SK-N-SH treated with all-trans-retinoic acid at 6 μM for 48 hours (cell line): ENCODE results near the gene TMEM209.

Experiments
- ATAC-seq: fragments of 200-7000 bp; cut with Tn5 transposase; 3 replicates; pipeline ENCODE4 v1.9.1; 2020; ENCODE audit warnings: mild to moderate bottlenecking, moderate library complexity
- ARNTL ChIP-seq: fragments of 450-650 bp; formaldehyde crosslinking; IDR thresholded peaks from 2 replicates; pipeline ENCODE4 v1.5.0; 2020; ENCODE audit warnings: low read depth, mild to moderate bottlenecking, moderate library complexity, borderline replicate concordance
- BACH2 ChIP-seq: fragments of 250-450 bp; sonication (Bioruptor Pico); IDR thresholded peaks from 2 replicates; pipeline ENCODE4 v1.9.0; 2021; ENCODE audit warnings: mild to moderate bottlenecking, borderline replicate concordance
- CREB5 ChIP-seq: fragments of 250-450 bp; sonication (Bioruptor Pico); IDR thresholded peaks from 2 replicates; pipeline ENCODE4 v1.5.1; 2020; ENCODE audit warnings: low read depth, mild to moderate bottlenecking, moderate library complexity
- CSDC2 ChIP-seq: fragments of 250-450 bp; sonication (Bioruptor Pico); IDR thresholded peaks from 2 replicates; pipeline ENCODE4 v1.5.0; 2020; ENCODE audit warnings: mild to moderate bottlenecking, moderate library complexity
- ESRRG ChIP-seq: fragments of 250-450 bp; sonication (Bioruptor Pico); IDR thresholded peaks from 2 replicates; pipeline ENCODE4 v1.6.1; 2021; ENCODE audit warnings: mild to moderate bottlenecking
- GLIS3 ChIP-seq: fragments of 250-450 bp; sonication (Bioruptor Pico); IDR thresholded peaks from 2 replicates; pipeline ENCODE4 v1.5.0; 2020; ENCODE audit warnings: mild to moderate bottlenecking, moderate library complexity
- ISL1 ChIP-seq: fragments of 250-450 bp; sonication (Bioruptor Pico); IDR thresholded peaks from 2 replicates; pipeline ENCODE4 v2.1.2; 2022; ENCODE audit warnings: mild to moderate bottlenecking, moderate library complexity
- OSR1 ChIP-seq: fragments of 250-450 bp; sonication (Bioruptor Pico); IDR thresholded peaks from 2 replicates; pipeline ENCODE4 v1.8.0; 2022; ENCODE audit warnings: moderate library complexity, mild to moderate bottlenecking, inconsistent platforms
- PATZ1 ChIP-seq: fragments of 250-450 bp; sonication (Bioruptor Pico); IDR thresholded peaks from 2 replicates; pipeline ENCODE4 v1.8.0; 2020; ENCODE audit warnings: mild to moderate bottlenecking, moderate library complexity, borderline replicate concordance
- PPARA ChIP-seq: fragments of 250-450 bp; sonication (Bioruptor Pico); IDR thresholded peaks from 2 replicates; pipeline ENCODE4 v1.5.0; 2020; ENCODE audit warnings: mild to moderate bottlenecking, borderline replicate concordance
- RARB ChIP-seq: fragments of 250-450 bp; sonication (Bioruptor Pico); IDR thresholded peaks from 2 replicates; pipeline ENCODE4 v1.8.0; 2021; ENCODE audit warnings: mild to moderate bottlenecking, moderate library complexity
- SNAI2 ChIP-seq: fragments of 250-450 bp; sonication (Bioruptor Pico); IDR thresholded peaks from 2 replicates; pipeline ENCODE4 v1.5.0; 2020; ENCODE audit warnings: mild to moderate bottlenecking, moderate library complexity
- TCF4 ChIP-seq: fragments of 250-450 bp; sonication (Bioruptor Pico); IDR thresholded peaks from 2 replicates; pipeline ENCODE4 v1.8.0; 2021; ENCODE audit warnings: mild to moderate bottlenecking, moderate library complexity, borderline replicate concordance
- TOX ChIP-seq: fragments of 250-450 bp; sonication (Bioruptor Pico); IDR thresholded peaks from 2 replicates; pipeline ENCODE4 v1.8.0; 2021; ENCODE audit warnings: mild to moderate bottlenecking, moderate library complexity, borderline replicate concordance
- ZC3H10 ChIP-seq: fragments of 250-450 bp; sonication (Bioruptor Pico); IDR thresholded peaks from 2 replicates; pipeline ENCODE4 v1.5.1; 2021; ENCODE audit warnings: mild to moderate bottlenecking, moderate library complexity
- ZFP3 ChIP-seq: fragments of 250-450 bp; sonication (Bioruptor Pico); IDR thresholded peaks from 2 replicates; pipeline ENCODE4 v1.5.0; 2020; ENCODE audit warnings: mild to moderate bottlenecking, moderate library complexity
- ZFP30 ChIP-seq: fragments of 450-650 bp; formaldehyde crosslinking; IDR thresholded peaks from 2 replicates; pipeline ENCODE4 v1.5.0; 2022; ENCODE audit warnings: mild to moderate bottlenecking, moderate library complexity
- ZNF565 ChIP-seq: fragments of 450-650 bp; formaldehyde crosslinking; conservative IDR thresholded peaks from 2 replicates; pipeline ENCODE4 v1.5.0; 2020; ENCODE audit warnings: low read depth, mild to moderate bottlenecking, moderate library complexity
- ZNF70 ChIP-seq: fragments of 450-650 bp; formaldehyde crosslinking; IDR thresholded peaks from 2 replicates; pipeline ENCODE4 v1.5.0; 2020; ENCODE audit warnings: mild to moderate bottlenecking, moderate library complexity
- ZNF8 ChIP-seq: fragments of 450-650 bp; formaldehyde crosslinking; IDR thresholded peaks from 2 replicates; pipeline ENCODE4 v1.5.0; 2020; ENCODE audit warnings: mild to moderate bottlenecking, moderate library complexity
- TF ChIP-seq, protein P1 (sequence below): fragments of 250-450 bp; sonication (Bioruptor Pico); IDR thresholded peaks from 2 replicates; pipeline ENCODE4 v1.5.1; 2021; ENCODE audit warnings: mild to moderate bottlenecking, moderate library complexity
- TF ChIP-seq, protein P2 (sequence below): fragments of 250-450 bp; sonication (Bioruptor Pico); IDR thresholded peaks from 2 replicates; pipeline ENCODE4 v1.8.0; 2021; ENCODE audit warnings: low read depth, mild to moderate bottlenecking, moderate library complexity, borderline replicate concordance

TMEM209 gene

GRCh38 chr7:130208516-130208915 lies 3.3 kb upstream of the TMEM209 start:
- TF ChIP-seq TCF4 (CRISPR knock-in tag) (no peak), GLIS3 (CRISPR knock-in tag) (no peak), ZC3H10 (CRISPR knock-in tag) (no peak), SNAI2 (CRISPR knock-in tag) (no peak), ZNF70 (CRISPR knock-in tag) (no peak), CSDC2 (CRISPR knock-in tag) (no peak), ISL1 (CRISPR knock-in tag) (no peak), CREB5 (CRISPR knock-in tag) (no peak), ESRRG (CRISPR knock-in tag) (no peak), ARNTL (CRISPR knock-in tag) (no peak), OSR1 (CRISPR knock-in tag) (no peak), ZFP3 (no peak), ZFP30 (CRISPR knock-in tag) (no peak)
- TF ChIP-seq, protein P1, sequence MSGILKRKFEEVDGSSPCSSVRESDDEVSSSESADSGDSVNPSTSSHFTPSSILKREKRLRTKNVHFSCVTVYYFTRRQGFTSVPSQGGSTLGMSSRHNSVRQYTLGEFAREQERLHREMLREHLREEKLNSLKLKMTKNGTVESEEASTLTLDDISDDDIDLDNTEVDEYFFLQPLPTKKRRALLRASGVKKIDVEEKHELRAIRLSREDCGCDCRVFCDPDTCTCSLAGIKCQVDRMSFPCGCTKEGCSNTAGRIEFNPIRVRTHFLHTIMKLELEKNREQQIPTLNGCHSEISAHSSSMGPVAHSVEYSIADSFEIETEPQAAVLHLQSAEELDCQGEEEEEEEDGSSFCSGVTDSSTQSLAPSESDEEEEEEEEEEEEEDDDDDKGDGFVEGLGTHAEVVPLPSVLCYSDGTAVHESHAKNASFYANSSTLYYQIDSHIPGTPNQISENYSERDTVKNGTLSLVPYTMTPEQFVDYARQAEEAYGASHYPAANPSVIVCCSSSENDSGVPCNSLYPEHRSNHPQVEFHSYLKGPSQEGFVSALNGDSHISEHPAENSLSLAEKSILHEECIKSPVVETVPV: no peak
- ATAC-seq: no peak

DNA sequence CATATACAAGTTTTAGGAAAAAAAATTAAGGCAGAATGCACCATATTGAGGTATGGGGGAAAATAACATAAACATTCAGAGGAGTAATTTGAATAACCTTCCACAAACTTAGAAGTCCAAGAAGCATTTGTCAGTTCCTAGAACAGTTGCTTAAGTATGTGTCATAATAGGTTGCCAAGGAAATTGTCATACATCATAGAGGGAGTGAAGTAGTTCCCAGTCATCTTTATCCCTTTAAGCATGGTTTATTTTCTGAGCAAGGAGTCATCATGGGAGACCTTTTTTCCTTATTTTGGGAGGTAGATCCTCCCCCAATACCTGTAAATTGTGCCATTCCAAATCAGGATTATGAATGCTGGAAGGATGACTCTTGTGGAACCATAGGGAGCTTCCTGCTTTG lies 2.4 kb upstream of the TMEM209 start, which contains the start of gene SSMEM1:
SSMEM1 (plus strand) TSS at position 219 of the 400 bp plus-strand sequence; CDS start at position 270, 51 bp downstream.
- no peak for ATAC-seq
- no peak for TF ChIP-seq OSR1 (CRISPR knock-in tag)
- TF ChIP-seq, protein P2, sequence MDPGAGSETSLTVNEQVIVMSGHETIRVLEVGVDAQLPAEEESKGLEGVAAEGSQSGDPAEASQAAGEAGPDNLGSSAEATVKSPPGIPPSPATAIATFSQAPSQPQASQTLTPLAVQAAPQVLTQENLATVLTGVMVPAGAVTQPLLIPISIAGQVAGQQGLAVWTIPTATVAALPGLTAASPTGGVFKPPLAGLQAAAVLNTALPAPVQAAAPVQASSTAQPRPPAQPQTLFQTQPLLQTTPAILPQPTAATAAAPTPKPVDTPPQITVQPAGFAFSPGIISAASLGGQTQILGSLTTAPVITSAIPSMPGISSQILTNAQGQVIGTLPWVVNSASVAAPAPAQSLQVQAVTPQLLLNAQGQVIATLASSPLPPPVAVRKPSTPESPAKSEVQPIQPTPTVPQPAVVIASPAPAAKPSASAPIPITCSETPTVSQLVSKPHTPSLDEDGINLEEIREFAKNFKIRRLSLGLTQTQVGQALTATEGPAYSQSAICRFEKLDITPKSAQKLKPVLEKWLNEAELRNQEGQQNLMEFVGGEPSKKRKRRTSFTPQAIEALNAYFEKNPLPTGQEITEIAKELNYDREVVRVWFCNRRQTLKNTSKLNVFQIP (CRISPR knock-in tag): no peak

GRCh38 chr7:130207033-130207432 lies 1.8 kb upstream of the TMEM209 start:
- ATAC-seq: no peak
- no peak for TF ChIP-seq TCF4 (CRISPR knock-in tag)
- TF ChIP-seq CREB5 (CRISPR knock-in tag): no peak
- TF ChIP-seq ZNF70 (CRISPR knock-in tag): no peak
- TF ChIP-seq, protein P1: no peak
- TF ChIP-seq ZFP3: no peak
- no peak for TF ChIP-seq ISL1 (CRISPR knock-in tag)
- no peak for TF ChIP-seq BACH2 (CRISPR knock-in tag)
- TF ChIP-seq SNAI2 (CRISPR knock-in tag): no peak
- no peak for TF ChIP-seq OSR1 (CRISPR knock-in tag)
- no peak for TF ChIP-seq ZNF8
- TF ChIP-seq CSDC2 (CRISPR knock-in tag): no peak
- TF ChIP-seq RARB: no peak
- no peak for TF ChIP-seq ZNF565
- TF ChIP-seq ZFP30 (CRISPR knock-in tag): no peak
- TF ChIP-seq PPARA: no peak
- TF ChIP-seq ARNTL (CRISPR knock-in tag): no peak
- no peak for TF ChIP-seq ESRRG (CRISPR knock-in tag)
- TF ChIP-seq, all 23 proteins: peak for 0

DNA sequence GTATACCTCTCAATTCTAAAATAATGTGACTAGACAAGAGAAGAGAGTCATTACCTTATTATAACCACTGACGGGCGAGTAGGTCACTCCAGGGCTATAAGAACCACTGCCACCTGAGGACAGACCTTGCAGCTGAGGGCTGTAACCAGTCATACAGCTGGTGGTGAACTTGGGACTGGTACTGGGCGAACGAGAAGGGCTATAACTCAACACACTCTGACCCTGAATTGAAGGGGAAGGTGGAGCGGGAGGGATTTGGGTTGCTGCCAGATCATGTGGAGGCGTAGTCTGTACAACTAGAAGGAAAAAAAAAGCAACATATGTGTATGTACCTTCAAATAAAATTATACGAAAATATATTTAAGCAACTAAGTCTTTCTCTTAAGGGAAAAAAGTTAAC lies 3.4 kb downstream of the TMEM209 start:
- ATAC-seq: no peak
- TF ChIP-seq OSR1 (CRISPR knock-in tag) (no peak), ZFP3 (no peak), ZNF8 (no peak), PATZ1 (CRISPR knock-in tag) (no peak), BACH2 (CRISPR knock-in tag) (no peak), TCF4 (CRISPR knock-in tag) (no peak), ZC3H10 (CRISPR knock-in tag) (no peak), TOX (no peak), CREB5 (CRISPR knock-in tag) (no peak)
- TF ChIP-seq, protein P1: no peak
